Measurements from ENCODE around the gene FBXW8. TPM values are rescaled to one million over a fixed set of nuclear protein-coding genes. Genes with fewer than 3 reads are reported as not detected.

The FBXW8 gene
- total RNA-seq, 3 donors from 2014 or later, result 12.0 to 13.2 (median 13.1) TPM

DNA sequence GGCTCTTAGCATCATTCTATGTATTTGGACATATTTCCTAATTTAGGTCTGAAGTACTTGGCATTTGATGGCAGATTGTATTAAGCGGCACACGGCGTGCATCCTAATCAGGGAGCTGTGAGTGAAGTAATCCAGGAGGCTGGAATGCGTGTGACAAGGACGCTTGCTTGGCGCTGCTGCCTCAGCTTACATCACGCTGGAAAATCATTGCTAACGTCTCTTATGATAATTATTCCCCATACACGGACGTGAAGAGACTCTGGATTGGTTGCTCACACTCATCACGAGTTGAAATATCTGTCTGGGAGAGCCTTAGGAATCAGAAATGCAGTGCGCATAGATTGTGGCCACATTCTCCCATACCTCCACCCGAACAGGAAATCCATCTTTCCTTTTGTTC is 85.3 kb downstream of the FBXW8 start:
- intact Hi-C loops (cut with DNase I, micrococcal nuclease), result no loop called here
- ATAC-seq (no peak), DNase-seq (no peak)
- H3K4me1 ChIP-seq (ENCODE audit: low read depth), result no peaks in the 10 kb centered on the region
- TF ChIP-seq, protein P1, sequence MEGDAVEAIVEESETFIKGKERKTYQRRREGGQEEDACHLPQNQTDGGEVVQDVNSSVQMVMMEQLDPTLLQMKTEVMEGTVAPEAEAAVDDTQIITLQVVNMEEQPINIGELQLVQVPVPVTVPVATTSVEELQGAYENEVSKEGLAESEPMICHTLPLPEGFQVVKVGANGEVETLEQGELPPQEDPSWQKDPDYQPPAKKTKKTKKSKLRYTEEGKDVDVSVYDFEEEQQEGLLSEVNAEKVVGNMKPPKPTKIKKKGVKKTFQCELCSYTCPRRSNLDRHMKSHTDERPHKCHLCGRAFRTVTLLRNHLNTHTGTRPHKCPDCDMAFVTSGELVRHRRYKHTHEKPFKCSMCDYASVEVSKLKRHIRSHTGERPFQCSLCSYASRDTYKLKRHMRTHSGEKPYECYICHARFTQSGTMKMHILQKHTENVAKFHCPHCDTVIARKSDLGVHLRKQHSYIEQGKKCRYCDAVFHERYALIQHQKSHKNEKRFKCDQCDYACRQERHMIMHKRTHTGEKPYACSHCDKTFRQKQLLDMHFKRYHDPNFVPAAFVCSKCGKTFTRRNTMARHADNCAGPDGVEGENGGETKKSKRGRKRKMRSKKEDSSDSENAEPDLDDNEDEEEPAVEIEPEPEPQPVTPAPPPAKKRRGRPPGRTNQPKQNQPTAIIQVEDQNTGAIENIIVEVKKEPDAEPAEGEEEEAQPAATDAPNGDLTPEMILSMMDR (IDR thresholded peaks at IDR 0.05), result no peak
- H3K36me3 ChIP-seq (ENCODE audit: low read depth), result no peaks in the 10 kb centered on the region
- H3K9me3 ChIP-seq, result no peaks in the 10 kb centered on the region
- no peak overlapping the region for H3K4me3 ChIP-seq

DNA sequence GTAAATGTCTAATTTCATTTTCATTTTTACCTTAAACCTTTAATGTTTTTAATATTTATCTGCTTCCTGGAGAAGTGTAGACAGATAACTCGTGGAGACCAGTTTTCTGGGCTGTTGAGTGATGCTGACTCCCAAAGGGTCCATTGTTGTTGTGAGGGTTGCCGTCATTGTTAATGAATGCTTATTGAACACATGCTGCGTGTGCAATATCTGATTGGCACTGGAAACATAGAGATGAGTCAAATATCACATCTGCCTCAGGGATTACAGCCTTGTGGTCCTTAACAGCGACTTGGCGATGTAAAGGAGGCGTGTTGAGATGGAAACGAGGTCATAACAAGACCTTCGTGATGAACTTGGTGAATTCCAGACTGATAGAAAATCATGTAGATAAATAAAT is 85.9 kb downstream of the FBXW8 start:
- Histone ChIP-seq H3K9me3 (no peaks in the 10 kb centered on the region), H3K4me1 (ENCODE audit: low read depth) (no peaks in the 10 kb centered on the region), H3K4me3 (no peak overlapping the region), H3K36me3 (ENCODE audit: low read depth) (no peaks in the 10 kb centered on the region)
- TF ChIP-seq, protein P1 (IDR thresholded peaks at IDR 0.05), result no peak
- ATAC-seq (no peak), DNase-seq (no peak)
- intact Hi-C loops (cut with DNase I, micrococcal nuclease), result no loop called here

DNA sequence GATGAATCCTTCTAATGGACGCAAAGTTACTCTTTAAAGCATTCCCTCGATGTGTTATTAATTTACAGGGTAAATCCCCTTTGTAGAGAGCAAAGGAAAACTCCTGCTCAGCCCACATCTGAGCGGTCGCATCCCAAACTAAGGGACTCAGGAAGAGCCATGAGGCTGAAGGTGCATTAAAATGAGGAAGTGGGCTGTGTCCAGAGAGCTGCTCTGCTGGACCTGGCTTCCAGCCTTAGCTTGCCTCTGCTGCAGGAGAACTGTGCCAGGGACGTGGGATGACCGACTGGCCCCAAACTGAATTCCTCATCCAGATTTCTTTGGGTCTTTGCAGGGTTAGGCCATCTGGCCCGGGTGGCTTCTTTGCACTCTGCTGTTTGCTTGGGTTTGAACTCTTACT is 88.3 kb downstream of the FBXW8 start:
- Histone ChIP-seq H3K4me1 (ENCODE audit: low read depth) (no peaks in the 10 kb centered on the region), H3K4me3 (no peak overlapping the region), H3K9me3 (no peaks in the 10 kb centered on the region), H3K36me3 (ENCODE audit: low read depth) (no peaks in the 10 kb centered on the region)
- intact Hi-C loops (cut with DNase I, micrococcal nuclease), result no loop called here
- no peak for DNase-seq
- no peak for ATAC-seq
- TF ChIP-seq, protein P1 (IDR thresholded peaks at IDR 0.05), result no peak

DNA sequence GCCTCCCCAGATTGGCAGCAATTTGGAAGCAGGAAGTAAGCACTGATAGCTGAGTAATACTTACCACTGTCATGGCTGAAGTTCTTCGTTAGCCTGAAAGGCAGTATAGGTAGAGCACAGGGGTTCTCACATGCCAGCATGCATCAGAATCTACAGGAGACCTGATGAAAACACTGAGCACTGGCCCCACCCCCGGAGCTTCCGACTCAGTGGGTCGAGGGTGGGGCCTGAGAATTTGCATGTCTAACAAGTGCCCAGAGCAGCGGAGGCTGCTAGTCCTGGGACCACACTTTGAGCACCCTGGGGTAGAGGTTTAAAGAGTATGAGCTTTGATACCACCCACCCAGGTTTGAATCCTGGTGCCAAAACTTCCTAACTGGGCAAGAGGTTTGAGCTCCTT is 89.6 kb downstream of the FBXW8 start:
- no peak for DNase-seq
- no peak overlapping the region for H3K4me3 ChIP-seq
- intact Hi-C loops (cut with DNase I, micrococcal nuclease), result no loop called here
- no peaks in the 10 kb centered on the region for H3K36me3 ChIP-seq (ENCODE audit: low read depth)
- no peak for ATAC-seq
- H3K4me1 ChIP-seq (ENCODE audit: low read depth), result no peaks in the 10 kb centered on the region
- no peaks in the 10 kb centered on the region for H3K9me3 ChIP-seq
- TF ChIP-seq, protein P1 (IDR thresholded peaks at IDR 0.05), result no peak

DNA sequence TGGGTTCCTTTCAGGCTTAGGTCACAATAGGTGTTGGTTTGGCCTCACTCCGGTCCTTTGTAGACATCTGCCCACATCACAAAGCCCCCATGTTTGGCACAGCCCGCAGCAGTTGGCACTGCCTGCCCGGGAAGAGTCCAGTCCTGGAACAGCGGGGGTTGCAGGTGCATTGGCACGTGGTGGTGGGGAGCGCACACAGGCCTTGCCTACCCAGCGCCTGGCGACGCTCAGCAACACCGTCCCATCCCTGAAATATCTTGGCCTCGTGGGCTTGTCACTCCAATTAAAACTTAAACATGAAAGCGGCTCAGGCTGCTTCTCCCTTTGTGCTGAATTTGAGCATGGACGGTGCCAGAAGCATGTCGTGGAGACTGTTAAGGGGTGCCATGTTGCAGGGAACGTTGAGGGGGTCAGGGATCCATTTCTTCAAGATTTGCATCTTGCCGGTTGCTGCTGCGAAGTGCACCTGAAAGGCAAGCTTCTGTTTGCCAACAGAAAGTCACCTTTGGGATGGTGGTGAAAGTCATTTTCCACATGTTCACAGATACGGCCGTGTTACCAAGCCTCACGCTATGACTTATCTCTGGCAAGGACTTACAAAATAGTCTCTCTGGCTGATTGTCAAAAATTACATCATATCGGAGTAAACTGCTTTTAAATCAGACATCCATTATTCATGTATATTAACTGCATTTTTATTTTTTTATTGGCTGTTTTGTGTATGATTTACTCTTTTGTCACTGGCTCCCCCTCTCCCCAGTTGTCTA is 91.5 kb downstream of the FBXW8 start:
- H3K36me3 ChIP-seq (ENCODE audit: low read depth), result no peaks in the 10 kb centered on the region
- H3K4me1 ChIP-seq (ENCODE audit: low read depth), result no peaks in the 10 kb centered on the region
- TF ChIP-seq, protein P1 (IDR thresholded peaks at IDR 0.05), result no peak
- no peak overlapping the region for H3K4me3 ChIP-seq
- intact Hi-C loops (cut with DNase I, micrococcal nuclease), result no loop called here
- ATAC-seq (no peak), DNase-seq (no peak)
- H3K9me3 ChIP-seq, result no peaks in the 10 kb centered on the region

All from mucosa of descending colon (tissue), 3 donors.